ENCODE measurements around the gene BRPF1.

Gene BRPF1

DNA sequence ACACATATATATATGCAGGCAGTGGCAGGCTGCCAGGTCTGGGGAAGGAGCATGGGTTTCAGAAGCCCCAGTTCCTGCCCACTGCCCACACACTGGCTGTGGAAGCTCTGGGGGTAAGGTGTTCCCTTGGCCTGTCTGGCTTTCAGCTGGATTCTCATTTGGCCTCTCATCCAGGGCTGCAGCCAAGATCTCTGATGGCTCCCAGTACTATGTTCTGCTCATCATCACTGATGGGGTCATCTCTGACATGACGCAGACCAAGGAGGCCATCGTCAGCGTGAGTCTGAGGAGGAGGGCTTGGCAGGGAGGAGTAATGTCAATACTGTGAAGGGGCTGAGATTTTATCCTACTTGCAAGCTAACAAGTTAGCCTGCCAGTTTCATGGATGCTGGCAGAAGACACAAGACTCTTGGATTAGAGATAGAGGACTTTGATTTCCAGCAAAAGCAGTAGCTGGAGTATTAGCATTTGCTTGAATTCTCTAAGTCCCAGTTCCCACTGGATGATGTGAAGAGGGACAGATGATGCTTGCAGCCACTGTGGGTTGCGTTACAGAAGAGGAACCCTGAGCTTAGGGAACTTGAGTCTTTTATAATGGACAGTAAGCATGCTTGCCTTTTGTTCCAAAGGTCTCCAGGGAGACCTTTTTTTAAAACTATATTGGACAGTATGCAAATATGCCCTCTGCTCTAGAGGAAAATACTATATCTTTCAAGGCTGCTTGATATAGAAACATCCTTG lies 5.6 kb upstream of the BRPF1 start:
- TF ChIP-seq ZFX (IDR thresholded peaks at IDR 0.05; ENCODE audit: borderline replicate concordance) = no peak
- TF ChIP-seq, protein P1, sequence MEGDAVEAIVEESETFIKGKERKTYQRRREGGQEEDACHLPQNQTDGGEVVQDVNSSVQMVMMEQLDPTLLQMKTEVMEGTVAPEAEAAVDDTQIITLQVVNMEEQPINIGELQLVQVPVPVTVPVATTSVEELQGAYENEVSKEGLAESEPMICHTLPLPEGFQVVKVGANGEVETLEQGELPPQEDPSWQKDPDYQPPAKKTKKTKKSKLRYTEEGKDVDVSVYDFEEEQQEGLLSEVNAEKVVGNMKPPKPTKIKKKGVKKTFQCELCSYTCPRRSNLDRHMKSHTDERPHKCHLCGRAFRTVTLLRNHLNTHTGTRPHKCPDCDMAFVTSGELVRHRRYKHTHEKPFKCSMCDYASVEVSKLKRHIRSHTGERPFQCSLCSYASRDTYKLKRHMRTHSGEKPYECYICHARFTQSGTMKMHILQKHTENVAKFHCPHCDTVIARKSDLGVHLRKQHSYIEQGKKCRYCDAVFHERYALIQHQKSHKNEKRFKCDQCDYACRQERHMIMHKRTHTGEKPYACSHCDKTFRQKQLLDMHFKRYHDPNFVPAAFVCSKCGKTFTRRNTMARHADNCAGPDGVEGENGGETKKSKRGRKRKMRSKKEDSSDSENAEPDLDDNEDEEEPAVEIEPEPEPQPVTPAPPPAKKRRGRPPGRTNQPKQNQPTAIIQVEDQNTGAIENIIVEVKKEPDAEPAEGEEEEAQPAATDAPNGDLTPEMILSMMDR (IDR thresholded peaks at IDR 0.05) = no peak
- H3K27ac ChIP-seq = no peak overlapping the region

DNA sequence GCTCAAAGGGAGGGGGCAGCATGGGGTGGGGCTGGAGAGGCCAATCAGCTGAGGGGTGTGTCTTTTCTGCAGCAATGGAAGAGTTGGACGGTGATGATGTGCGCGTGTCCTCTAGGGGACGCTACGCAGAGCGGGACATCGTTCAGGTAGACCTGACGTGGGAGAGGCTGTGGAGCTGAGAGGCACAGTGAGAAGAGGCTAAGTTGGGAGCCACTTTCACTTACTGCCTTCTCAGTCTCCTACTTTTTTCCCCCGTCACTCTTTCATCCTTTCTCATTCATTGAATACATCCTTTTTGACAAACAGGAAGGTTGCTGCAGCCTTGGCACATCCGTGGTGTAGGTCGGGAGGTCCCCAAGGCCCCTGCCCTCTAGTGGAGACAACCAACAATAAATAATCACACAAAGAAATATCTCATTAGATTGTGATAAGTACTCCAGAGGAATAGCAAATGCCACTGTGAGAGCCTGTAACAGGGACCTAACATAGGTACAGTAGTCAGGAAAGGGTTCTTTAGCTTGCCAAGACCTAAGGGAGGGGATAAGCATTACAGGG lies 4.4 kb upstream of the BRPF1 start:
- TF ChIP-seq ZFX (IDR thresholded peaks at IDR 0.05; ENCODE audit: borderline replicate concordance) = no peak
- TF ChIP-seq, protein P1 (IDR thresholded peaks at IDR 0.05) = peak; percentile 78
- H3K27ac ChIP-seq = no peak overlapping the region

DNA sequence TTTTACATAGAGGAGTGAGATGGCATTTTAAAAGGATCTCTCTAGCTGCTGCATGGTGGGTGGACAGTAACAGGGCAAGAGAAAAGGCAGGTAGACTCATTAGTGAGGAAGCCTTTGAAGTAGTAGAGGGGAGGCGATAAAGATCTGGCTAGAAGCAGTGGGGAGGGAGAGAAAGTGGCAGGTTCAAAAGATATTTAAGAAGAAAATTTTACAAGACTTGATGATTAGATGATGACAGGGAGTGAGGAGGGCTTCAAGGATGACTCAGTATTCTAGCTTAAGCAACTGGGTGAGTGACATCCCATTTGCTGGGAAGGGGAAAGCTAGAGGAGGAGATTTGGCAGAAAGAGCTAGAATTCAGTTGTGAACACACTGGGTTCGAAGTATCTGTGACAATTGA lies 3.8 kb upstream of the BRPF1 start:
- no peak overlapping the region for H3K27ac ChIP-seq

DNA sequence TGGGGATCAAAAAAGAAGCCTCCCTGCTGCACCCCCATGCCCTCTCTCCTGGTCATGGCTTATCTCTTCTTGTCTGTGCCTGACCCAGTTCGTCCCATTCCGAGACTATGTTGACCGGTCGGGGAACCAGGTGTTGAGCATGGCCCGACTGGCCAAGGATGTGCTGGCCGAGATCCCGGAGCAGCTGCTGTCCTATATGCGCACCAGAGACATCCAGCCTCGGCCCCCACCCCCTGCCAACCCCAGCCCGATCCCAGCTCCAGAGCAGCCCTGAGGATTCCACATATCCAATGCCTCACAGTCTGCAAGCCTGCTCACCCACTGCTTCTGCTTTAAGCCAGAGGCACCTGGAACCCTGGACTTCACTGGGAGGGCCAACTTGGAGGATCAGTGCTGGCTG lies 2.1 kb upstream of the BRPF1 start:
- no peak overlapping the region for H3K27ac ChIP-seq
- TF ChIP-seq, protein P1 (IDR thresholded peaks at IDR 0.05) = no peak
- TF ChIP-seq ZFX (IDR thresholded peaks at IDR 0.05; ENCODE audit: borderline replicate concordance) = no peak

More for the DNA sequence above, 3.8 kb upstream of the BRPF1 start:
- TF ChIP-seq, protein P1 (IDR thresholded peaks at IDR 0.05) = no peak
- TF ChIP-seq ZFX (IDR thresholded peaks at IDR 0.05; ENCODE audit: borderline replicate concordance) = no peak

DNA sequence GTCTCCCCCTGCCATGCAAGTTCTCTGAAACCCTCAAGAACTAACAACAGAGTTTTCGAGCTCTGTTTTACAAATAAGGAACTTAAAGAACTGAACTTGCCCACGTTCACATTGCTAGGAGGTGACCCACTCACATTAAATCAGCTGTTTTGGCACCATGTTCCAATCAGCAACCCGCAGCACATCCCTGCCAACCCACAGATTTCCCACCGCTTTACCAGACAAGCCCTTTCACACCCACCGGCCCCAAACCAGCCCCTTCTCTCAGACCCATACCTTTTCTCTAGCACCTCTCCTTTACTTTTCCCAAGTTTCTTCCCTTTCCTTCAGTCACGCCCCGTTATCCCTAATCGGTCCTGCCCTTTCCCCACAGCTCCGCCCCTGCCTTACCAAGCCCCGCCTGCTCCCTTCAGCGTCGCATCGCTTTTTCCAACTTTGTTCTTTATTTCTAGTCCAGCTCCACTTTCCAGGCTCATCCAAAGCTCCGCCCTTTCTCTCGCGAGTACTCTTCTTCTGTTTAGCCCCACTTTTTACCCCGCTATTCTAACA lies 804 bp upstream of the BRPF1 start:
- TF ChIP-seq, protein P1 (IDR thresholded peaks at IDR 0.05) = no peak
- no peak for TF ChIP-seq ZFX (IDR thresholded peaks at IDR 0.05; ENCODE audit: borderline replicate concordance)
- peak overlapping the region; percentile 85 for H3K27ac ChIP-seq

DNA sequence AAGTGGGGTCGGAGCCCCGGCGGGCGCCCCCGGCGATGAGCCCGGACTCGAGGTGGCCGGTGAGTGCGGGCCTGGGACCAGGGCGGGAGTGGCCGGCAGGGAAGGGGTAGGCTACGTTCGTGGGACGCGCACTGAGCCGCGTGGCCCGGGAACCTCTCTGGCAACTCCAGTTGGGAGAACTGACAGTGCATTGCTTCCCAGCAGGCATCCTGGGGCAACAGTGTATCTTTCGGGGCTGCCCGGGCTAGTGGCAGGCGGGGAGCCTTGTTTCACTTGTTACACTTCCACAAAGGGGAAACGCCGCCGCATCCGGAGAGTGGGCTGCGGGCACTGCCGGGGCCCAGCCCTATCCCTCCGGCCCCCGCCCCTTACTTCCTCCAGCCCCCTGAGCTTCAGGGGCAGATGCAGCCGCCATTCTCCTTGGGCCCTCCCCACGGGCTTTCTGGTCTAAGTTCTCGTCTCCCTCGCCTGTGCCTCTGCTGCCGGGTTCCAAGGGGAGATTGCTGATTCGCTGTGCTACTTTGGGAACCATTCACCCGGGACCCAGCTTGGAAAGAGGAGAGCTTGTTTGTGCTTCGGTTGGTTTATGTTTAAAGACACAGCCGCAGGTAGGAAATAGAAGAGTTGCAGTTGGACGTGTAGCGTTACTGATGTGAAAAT lies 675 bp downstream of the BRPF1 start:
- peak overlapping the region; percentile 85 for H3K27ac ChIP-seq
- no peak for TF ChIP-seq ZFX (IDR thresholded peaks at IDR 0.05; ENCODE audit: borderline replicate concordance)
- TF ChIP-seq, protein P1 (IDR thresholded peaks at IDR 0.05) = no peak

DNA sequence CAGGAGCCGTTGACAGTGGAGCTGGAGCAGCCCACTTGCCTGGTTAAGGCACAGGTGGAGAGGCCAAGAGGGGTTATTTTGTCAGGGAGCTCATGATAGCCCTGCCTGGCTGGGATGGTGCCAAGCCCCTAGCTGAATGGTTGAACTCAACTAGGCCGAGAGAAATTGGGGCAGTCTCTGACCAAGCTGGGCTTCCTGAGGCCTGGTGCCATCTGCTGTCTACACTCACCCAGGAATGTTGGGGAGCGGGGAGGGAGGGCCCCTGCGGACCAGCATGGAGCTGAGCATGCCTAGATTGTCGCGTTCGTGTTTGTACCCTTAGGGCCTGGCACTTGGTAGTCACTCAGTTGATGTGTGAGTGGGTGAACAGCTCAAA lies 1.2 kb downstream of the BRPF1 start:
- no peak overlapping the region for H3K27ac ChIP-seq
- TF ChIP-seq ZFX (IDR thresholded peaks at IDR 0.05; ENCODE audit: borderline replicate concordance) = no peak
- TF ChIP-seq, protein P1 (IDR thresholded peaks at IDR 0.05) = no peak

All from 22Rv1 (cell line).